Measurements from ENCODE around the gene STK17B.

The STK17B gene

GRCh38 chr2:196168181-196168580 lies 3.2 kb downstream of the STK17B start:
- FAIRE-seq (no peak), DNase-seq (ENCODE audit: insufficient read length) (no peak)
- no peak for TF ChIP-seq POLR2A (IDR thresholded peaks at IDR 0.05; ENCODE audit: low read depth, low read length)
- no peak for TF ChIP-seq TAF1 (IDR thresholded peaks at IDR 0.05; ENCODE audit: borderline replicate concordance, low read depth, low read length)

GRCh38 chr2:196167666-196168065 lies 3.7 kb downstream of the STK17B start:
- peak; percentile 61 for FAIRE-seq
- DNase-seq (ENCODE audit: insufficient read length): no peak
- no peak for TF ChIP-seq POLR2A (IDR thresholded peaks at IDR 0.05; ENCODE audit: low read depth, low read length)
- TF ChIP-seq TAF1 (IDR thresholded peaks at IDR 0.05; ENCODE audit: borderline replicate concordance, low read depth, low read length): no peak
- TF ChIP-seq POLR2AphosphoS5 (IDR thresholded peaks at IDR 0.05; ENCODE audit: low read depth, low read length): no peak

GRCh38 chr2:196166876-196167275 lies 4.5 kb downstream of the STK17B start:
- DNase-seq (ENCODE audit: insufficient read length): no peak
- peak; percentile 70 for FAIRE-seq
- TF ChIP-seq POLR2A (IDR thresholded peaks at IDR 0.05; ENCODE audit: low read depth, low read length): no peak
- no peak for TF ChIP-seq TAF1 (IDR thresholded peaks at IDR 0.05; ENCODE audit: borderline replicate concordance, low read depth, low read length)
- no peak for TF ChIP-seq POLR2AphosphoS5 (IDR thresholded peaks at IDR 0.05; ENCODE audit: low read depth, low read length)

GRCh38 chr2:196165016-196165415 lies 6.4 kb downstream of the STK17B start:
- TF ChIP-seq POLR2AphosphoS5 (IDR thresholded peaks at IDR 0.05; ENCODE audit: low read depth, low read length) (no peak), TAF1 (IDR thresholded peaks at IDR 0.05; ENCODE audit: borderline replicate concordance, low read depth, low read length) (no peak), POLR2A (IDR thresholded peaks at IDR 0.05; ENCODE audit: low read depth, low read length) (no peak)
- FAIRE-seq (peak; percentile 42), DNase-seq (ENCODE audit: insufficient read length) (no peak)

- FAIRE-seq: no peak
- TF ChIP-seq POLR2A (IDR thresholded peaks at IDR 0.05; ENCODE audit: low read depth, low read length): no peak
- no peak for TF ChIP-seq TAF1 (IDR thresholded peaks at IDR 0.05; ENCODE audit: borderline replicate concordance, low read depth, low read length)
- no peak for TF ChIP-seq POLR2AphosphoS5 (IDR thresholded peaks at IDR 0.05; ENCODE audit: low read depth, low read length)
- no peak for DNase-seq (ENCODE audit: insufficient read length)
Observed at GRCh38 chr2:196163285-196163684, 8.1 kb downstream of the STK17B start.

GRCh38 chr2:196162586-196163175 lies 8.7 kb downstream of the STK17B start:
- no peak for DNase-seq (ENCODE audit: insufficient read length)
- FAIRE-seq: peak; percentile 94
- TF ChIP-seq TAF1 (IDR thresholded peaks at IDR 0.05; ENCODE audit: borderline replicate concordance, low read depth, low read length) (no peak), POLR2AphosphoS5 (IDR thresholded peaks at IDR 0.05; ENCODE audit: low read depth, low read length) (no peak), POLR2A (IDR thresholded peaks at IDR 0.05; ENCODE audit: low read depth, low read length) (no peak)

- no peak for TF ChIP-seq TAF1 (IDR thresholded peaks at IDR 0.05; ENCODE audit: borderline replicate concordance, low read depth, low read length)
- TF ChIP-seq POLR2AphosphoS5 (IDR thresholded peaks at IDR 0.05; ENCODE audit: low read depth, low read length): no peak
- no peak for TF ChIP-seq POLR2A (IDR thresholded peaks at IDR 0.05; ENCODE audit: low read depth, low read length)
- DNase-seq (ENCODE audit: insufficient read length) (no peak), FAIRE-seq (no peak)
Observed at GRCh38 chr2:196160946-196161345, 10.4 kb downstream of the STK17B start.

GRCh38 chr2:196160101-196160500 lies 11.3 kb downstream of the STK17B start:
- FAIRE-seq (peak; percentile 87), DNase-seq (ENCODE audit: insufficient read length) (no peak)
- TF ChIP-seq POLR2AphosphoS5 (IDR thresholded peaks at IDR 0.05; ENCODE audit: low read depth, low read length) (0 out of 2 replicates have a peak, but pooled peaks have one; percentile 53), TAF1 (IDR thresholded peaks at IDR 0.05; ENCODE audit: borderline replicate concordance, low read depth, low read length) (no peak)

- TF ChIP-seq POLR2A (IDR thresholded peaks at IDR 0.05; ENCODE audit: low read depth, low read length) (no peak), TAF1 (IDR thresholded peaks at IDR 0.05; ENCODE audit: borderline replicate concordance, low read depth, low read length) (no peak), POLR2AphosphoS5 (IDR thresholded peaks at IDR 0.05; ENCODE audit: low read depth, low read length) (no peak)
- peak; percentile 67 for FAIRE-seq
- DNase-seq (ENCODE audit: insufficient read length): no peak
Observed at GRCh38 chr2:196159221-196159892, 12.0 kb downstream of the STK17B start.

- TF ChIP-seq TAF1 (IDR thresholded peaks at IDR 0.05; ENCODE audit: borderline replicate concordance, low read depth, low read length) (no peak), POLR2AphosphoS5 (IDR thresholded peaks at IDR 0.05; ENCODE audit: low read depth, low read length) (no peak), POLR2A (IDR thresholded peaks at IDR 0.05; ENCODE audit: low read depth, low read length) (no peak)
- DNase-seq (ENCODE audit: insufficient read length) (no peak), FAIRE-seq (peak; percentile 5)
Observed at GRCh38 chr2:196155575-196155974, 15.8 kb downstream of the STK17B start.

- DNase-seq (ENCODE audit: insufficient read length) (no peak), FAIRE-seq (no peak)
- TF ChIP-seq POLR2A (IDR thresholded peaks at IDR 0.05; ENCODE audit: low read depth, low read length): no peak
Observed at GRCh38 chr2:196153480-196153879, 17.9 kb downstream of the STK17B start.

- TF ChIP-seq POLR2AphosphoS5 (IDR thresholded peaks at IDR 0.05; ENCODE audit: low read depth, low read length): no peak
- no peak for TF ChIP-seq POLR2A (IDR thresholded peaks at IDR 0.05; ENCODE audit: low read depth, low read length)
- TF ChIP-seq TAF1 (IDR thresholded peaks at IDR 0.05; ENCODE audit: borderline replicate concordance, low read depth, low read length): no peak
- FAIRE-seq (peak; percentile 76), DNase-seq (ENCODE audit: insufficient read length) (no peak)
Observed at GRCh38 chr2:196149948-196150347, 21.4 kb downstream of the STK17B start.
